ENCODE results near the gene PLEK2. TPM values are rescaled to one million over a fixed set of nuclear protein-coding genes. Genes with fewer than 3 reads are reported as not detected.
"Not testable (repeated sequence)": the region's sequence is repeated elsewhere in the genome, so short reads cannot be mapped to it uniquely, and the experiment has no call there.

Gene PLEK2
- total RNA-seq, 2 donors from 2014 or later, result 1.5 to 6.8 TPM

- Mint-ChIP-seq H3K36me3 (ENCODE audit: low read depth) (peaks cover 100% of the 10 kb centered on the region), H3K27ac (peak overlapping the region; percentile 31), H3K27me3 (no peaks in the 10 kb centered on the region), H3K9me3 (no peaks in the 10 kb centered on the region), H3K4me3 (peak overlapping the region; percentile 8), H3K4me1 (peaks cover 21% of the 10 kb centered on the region)
- ATAC-seq (replicated peaks), result peak; percentile 9
Observed at GRCh38 chr14:67371247-67372148, 40.5 kb downstream of the PLEK2 start.

- peak overlapping the region; percentile 8 for H3K4me3 Mint-ChIP-seq
- H3K9me3 Mint-ChIP-seq, result no peaks in the 10 kb centered on the region
- peak; percentile 34 for ATAC-seq (replicated peaks)
- H3K36me3 Mint-ChIP-seq (ENCODE audit: low read depth), result peaks cover 100% of the 10 kb centered on the region
- H3K27ac Mint-ChIP-seq, result peak overlapping the region; percentile 31
- no peaks in the 10 kb centered on the region for H3K27me3 Mint-ChIP-seq
- H3K4me1 Mint-ChIP-seq, result peaks cover 24% of the 10 kb centered on the region
Observed at GRCh38 chr14:67370830-67371229, 41.1 kb downstream of the PLEK2 start.

- Mint-ChIP-seq H3K27ac (no peak overlapping the region), H3K27me3 (no peaks in the 10 kb centered on the region), H3K4me3 (no peak overlapping the region), H3K36me3 (ENCODE audit: low read depth) (peaks cover 100% of the 10 kb centered on the region), H3K4me1 (peaks cover 29% of the 10 kb centered on the region), H3K9me3 (no peaks in the 10 kb centered on the region)
- ATAC-seq (replicated peaks), result no peak
Observed at GRCh38 chr14:67365476-67365875, 46.5 kb downstream of the PLEK2 start.

GRCh38 chr14:67360470-67361206 lies 51.3 kb downstream of the PLEK2 start:
- no peaks in the 10 kb centered on the region for H3K27me3 Mint-ChIP-seq

GRCh38 chr14:67359775-67360469 lies 52.0 kb downstream of the PLEK2 start, which contains the start of the genes ATP6V1D and EIF2S1:
TSS of gene ATP6V1D (minus strand) at chr14:67359804. CDS start at chr14:67359698, 106 bp downstream.
TSS of gene EIF2S1 (plus strand) at chr14:67360328. CDS start at chr14:67364768, 4,440 bp downstream.
- Mint-ChIP-seq H3K4me1 (peaks cover 22% of the 10 kb centered on the region), H3K9me3 (no peaks in the 10 kb centered on the region), H3K36me3 (ENCODE audit: low read depth) (peaks cover 55% of the 10 kb centered on the region), H3K27me3 (no peaks in the 10 kb centered on the region), H3K4me3 (peak within 1 kb of the TSS; percentile 93), H3K27ac (peak within 1 kb of the TSS; percentile 98)
- peak; percentile 91 for ATAC-seq (replicated peaks)

More at GRCh38 chr14:67360470-67361206, 51.3 kb downstream of the PLEK2 start:
- Mint-ChIP-seq H3K27ac (peak overlapping the region; percentile 98), H3K4me3 (peak overlapping the region; percentile 93), H3K9me3 (no peaks in the 10 kb centered on the region), H3K4me1 (peaks cover 22% of the 10 kb centered on the region), H3K36me3 (ENCODE audit: low read depth) (peaks cover 62% of the 10 kb centered on the region)
- ATAC-seq (replicated peaks), result peak; percentile 28

GRCh38 chr14:67358924-67359774 lies 52.8 kb downstream of the PLEK2 start:
- peaks cover 47% of the 10 kb centered on the region for H3K36me3 Mint-ChIP-seq (ENCODE audit: low read depth)
- H3K27me3 Mint-ChIP-seq, result no peaks in the 10 kb centered on the region
- H3K27ac Mint-ChIP-seq, result peak overlapping the region; percentile 98
- no peak for ATAC-seq (replicated peaks)
- peak overlapping the region; percentile 93 for H3K4me3 Mint-ChIP-seq
- no peaks in the 10 kb centered on the region for H3K9me3 Mint-ChIP-seq
- H3K4me1 Mint-ChIP-seq, result peaks cover 22% of the 10 kb centered on the region

GRCh38 chr14:67357969-67358354 lies 54.0 kb downstream of the PLEK2 start:
- Mint-ChIP-seq H3K36me3 (ENCODE audit: low read depth) (peaks cover 39% of the 10 kb centered on the region), H3K9me3 (no peaks in the 10 kb centered on the region), H3K4me1 (peaks cover 11% of the 10 kb centered on the region), H3K4me3 (peak overlapping the region; percentile 93), H3K27ac (peak overlapping the region; percentile 98), H3K27me3 (no peaks in the 10 kb centered on the region)
- no peak for ATAC-seq (replicated peaks)

- peaks cover 39% of the 10 kb centered on the region for H3K36me3 Mint-ChIP-seq (ENCODE audit: low read depth)
- peak overlapping the region; percentile 98 for H3K27ac Mint-ChIP-seq
- ATAC-seq (replicated peaks), result no peak
- H3K9me3 Mint-ChIP-seq, result no peaks in the 10 kb centered on the region
- H3K4me1 Mint-ChIP-seq, result peaks cover 7% of the 10 kb centered on the region
- H3K27me3 Mint-ChIP-seq, result no peaks in the 10 kb centered on the region
- H3K4me3 Mint-ChIP-seq, result peak overlapping the region; percentile 93
Observed at GRCh38 chr14:67357186-67357968, 54.6 kb downstream of the PLEK2 start.

GRCh38 chr14:67352055-67352454 lies 59.9 kb downstream of the PLEK2 start:
- no peaks in the 10 kb centered on the region for H3K4me1 Mint-ChIP-seq
- no peak overlapping the region for H3K4me3 Mint-ChIP-seq
- ATAC-seq (replicated peaks), result no peak
- H3K27me3 Mint-ChIP-seq, result no peaks in the 10 kb centered on the region
- H3K27ac Mint-ChIP-seq, result no peak overlapping the region
- peaks cover 62% of the 10 kb centered on the region for H3K36me3 Mint-ChIP-seq (ENCODE audit: low read depth)
- H3K9me3 Mint-ChIP-seq, result no peaks in the 10 kb centered on the region

- no peak overlapping the region for H3K4me3 Mint-ChIP-seq
- peaks cover 4% of the 10 kb centered on the region for H3K4me1 Mint-ChIP-seq
- H3K36me3 Mint-ChIP-seq (ENCODE audit: low read depth), result peaks cover 73% of the 10 kb centered on the region
- H3K9me3 Mint-ChIP-seq, result no peaks in the 10 kb centered on the region
- no peak for ATAC-seq (replicated peaks)
- no peaks in the 10 kb centered on the region for H3K27me3 Mint-ChIP-seq
- no peak overlapping the region for H3K27ac Mint-ChIP-seq
Observed at GRCh38 chr14:67345583-67345982, 66.4 kb downstream of the PLEK2 start.

- Mint-ChIP-seq H3K9me3 (no peaks in the 10 kb centered on the region), H3K27me3 (no peaks in the 10 kb centered on the region), H3K4me1 (peaks cover 4% of the 10 kb centered on the region), H3K4me3 (no peak overlapping the region), H3K36me3 (ENCODE audit: low read depth) (peaks cover 72% of the 10 kb centered on the region), H3K27ac (peak overlapping the region; percentile 65)
- peak; percentile 93 for ATAC-seq (replicated peaks)
Observed at GRCh38 chr14:67343601-67344230, 68.2 kb downstream of the PLEK2 start.

- not testable (repeated sequence) for ATAC-seq (replicated peaks); H3K4me3 Mint-ChIP-seq; H3K27me3 Mint-ChIP-seq; H3K27ac Mint-ChIP-seq; H3K4me1 Mint-ChIP-seq; H3K9me3 Mint-ChIP-seq
- H3K36me3 Mint-ChIP-seq (ENCODE audit: low read depth), result peaks cover 73% of the 10 kb centered on the region
Observed at GRCh38 chr14:67341231-67341630, 70.7 kb downstream of the PLEK2 start.
